ENCODE results near the gene GATB.
"Not testable (repeated sequence)": the region's sequence is repeated elsewhere in the genome, so short reads cannot be mapped to it uniquely, and the experiment has no call there.

The GATB gene

GRCh38 chr4:151784706-151785105, 23.9 kb upstream of the GATB start:
- DNase-seq (ENCODE audit: low read depth): no peak

- DNase-seq (ENCODE audit: low read depth): no peak
Observed at GRCh38 chr4:151783867-151784266, 23.1 kb upstream of the GATB start.

- DNase-seq (ENCODE audit: low read depth): no peak
Observed at GRCh38 chr4:151782296-151782695, 21.5 kb upstream of the GATB start.

- no peak for DNase-seq (ENCODE audit: low read depth)
Observed at GRCh38 chr4:151781026-151781425, 20.2 kb upstream of the GATB start.

- no peak for DNase-seq (ENCODE audit: low read depth)
Observed at GRCh38 chr4:151777471-151777870, 16.7 kb upstream of the GATB start.

DNA sequence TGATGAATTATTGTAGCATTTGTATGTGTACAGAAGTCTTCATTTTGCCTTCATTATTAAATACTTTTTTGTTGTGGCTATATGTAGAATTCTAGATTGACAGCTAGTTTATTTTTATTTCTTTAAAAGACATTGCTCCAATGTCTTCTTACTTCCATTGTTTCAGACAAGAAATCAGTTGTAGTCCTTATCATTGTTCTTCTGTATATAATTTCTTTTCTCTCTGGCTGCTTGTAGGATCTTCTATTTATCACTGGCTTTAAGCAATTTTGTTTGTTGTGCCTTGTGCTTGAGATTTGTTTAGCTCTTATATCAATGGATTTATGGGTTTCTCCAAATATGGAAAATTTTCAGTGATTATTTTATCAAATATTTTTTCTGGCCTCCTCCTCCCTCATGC, 13.5 kb upstream of the GATB start:
- DNase-seq (ENCODE audit: low read depth): no peak

DNA sequence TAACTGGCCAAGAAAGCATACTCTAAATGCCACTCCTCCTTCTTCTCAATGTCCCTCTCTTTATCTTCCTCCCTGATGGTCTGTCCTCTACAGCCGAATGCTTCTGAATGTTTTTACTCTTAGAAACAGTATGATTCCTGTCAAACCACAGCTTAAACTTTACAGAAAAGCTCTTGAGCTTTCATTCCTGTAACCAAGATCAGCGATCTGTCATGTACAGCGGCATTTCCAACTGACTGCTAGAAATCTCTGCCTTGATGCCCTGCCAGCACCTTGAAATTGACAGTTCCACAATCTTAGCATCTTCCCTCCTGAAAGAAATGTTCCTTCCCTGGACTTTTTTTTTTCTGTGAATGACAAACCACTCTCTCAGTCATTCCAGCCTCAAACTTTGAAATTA, 11.5 kb upstream of the GATB start:
- DNase-seq (ENCODE audit: low read depth): no peak

GRCh38 chr4:151771664-151772063, 10.9 kb upstream of the GATB start:
- DNase-seq (ENCODE audit: low read depth): no peak

GRCh38 chr4:151770154-151770553, 9.3 kb upstream of the GATB start:
- no peak for DNase-seq (ENCODE audit: low read depth)

DNA sequence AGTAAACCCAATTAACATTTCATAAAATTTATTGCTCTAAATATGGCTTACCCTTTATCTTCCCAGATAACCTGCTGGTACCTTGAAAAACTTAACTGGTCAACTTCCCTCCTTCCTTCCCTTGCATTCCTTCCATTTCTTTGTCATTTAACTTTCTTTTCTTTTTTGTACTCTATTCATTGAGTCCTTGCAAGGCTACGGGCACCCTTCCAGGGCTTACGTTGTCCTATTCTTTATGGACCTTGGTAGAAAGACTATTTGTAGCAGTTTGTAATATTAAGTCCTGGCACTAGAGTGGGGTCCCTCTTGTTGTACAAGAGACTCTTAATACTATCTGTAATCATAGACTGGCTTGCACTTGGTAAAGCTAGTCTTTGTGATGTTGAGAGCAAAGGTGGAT, 8.0 kb upstream of the GATB start:
- no peak for DNase-seq (ENCODE audit: low read depth)

GRCh38 chr4:151766691-151767090, 5.9 kb upstream of the GATB start:
- DNase-seq (ENCODE audit: low read depth): no peak

DNA sequence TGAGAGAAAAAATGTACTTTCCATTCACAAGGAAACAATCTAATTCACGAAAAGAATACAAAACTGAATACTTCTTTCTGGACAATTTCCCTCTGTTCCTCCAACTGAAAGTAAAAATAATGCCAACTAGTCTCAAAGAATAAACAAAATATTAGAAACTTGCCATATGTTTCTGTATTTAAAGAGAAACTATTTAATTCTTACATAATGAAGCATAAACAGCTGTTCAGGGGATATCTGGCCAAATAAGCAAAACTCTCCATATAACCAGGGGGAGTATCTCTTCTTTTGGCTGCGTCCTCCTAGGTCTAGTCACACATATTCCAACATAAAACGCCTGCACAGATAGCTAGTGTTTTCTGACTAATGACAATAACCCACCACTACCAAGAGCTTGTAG, 805 bp downstream of the GATB start:
- DNase-seq (ENCODE audit: low read depth): no peak

DNA sequence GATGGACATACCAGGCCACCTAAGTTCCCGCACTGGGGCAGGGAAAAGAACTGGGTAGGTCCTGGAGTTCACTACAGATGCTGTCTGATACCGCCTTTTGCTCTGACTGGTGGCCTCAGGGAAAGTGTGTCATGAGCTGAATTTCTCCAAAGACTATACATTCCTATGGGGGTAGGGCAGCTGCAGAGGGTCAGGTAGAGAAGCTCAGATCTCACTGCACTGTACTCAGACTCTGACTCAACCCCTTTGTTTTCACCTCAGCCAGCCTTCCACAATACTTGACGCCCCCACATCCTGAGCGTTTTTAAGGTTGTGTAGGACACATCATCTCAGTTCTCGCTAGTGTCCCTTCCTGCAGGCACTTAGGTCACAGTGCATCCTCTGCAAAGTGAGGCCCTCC, 7.8 kb downstream of the GATB start:
- DNase-seq (ENCODE audit: low read depth): no peak

GRCh38 chr4:151750156-151750555, 10.7 kb downstream of the GATB start:
- no peak for DNase-seq (ENCODE audit: low read depth)

DNA sequence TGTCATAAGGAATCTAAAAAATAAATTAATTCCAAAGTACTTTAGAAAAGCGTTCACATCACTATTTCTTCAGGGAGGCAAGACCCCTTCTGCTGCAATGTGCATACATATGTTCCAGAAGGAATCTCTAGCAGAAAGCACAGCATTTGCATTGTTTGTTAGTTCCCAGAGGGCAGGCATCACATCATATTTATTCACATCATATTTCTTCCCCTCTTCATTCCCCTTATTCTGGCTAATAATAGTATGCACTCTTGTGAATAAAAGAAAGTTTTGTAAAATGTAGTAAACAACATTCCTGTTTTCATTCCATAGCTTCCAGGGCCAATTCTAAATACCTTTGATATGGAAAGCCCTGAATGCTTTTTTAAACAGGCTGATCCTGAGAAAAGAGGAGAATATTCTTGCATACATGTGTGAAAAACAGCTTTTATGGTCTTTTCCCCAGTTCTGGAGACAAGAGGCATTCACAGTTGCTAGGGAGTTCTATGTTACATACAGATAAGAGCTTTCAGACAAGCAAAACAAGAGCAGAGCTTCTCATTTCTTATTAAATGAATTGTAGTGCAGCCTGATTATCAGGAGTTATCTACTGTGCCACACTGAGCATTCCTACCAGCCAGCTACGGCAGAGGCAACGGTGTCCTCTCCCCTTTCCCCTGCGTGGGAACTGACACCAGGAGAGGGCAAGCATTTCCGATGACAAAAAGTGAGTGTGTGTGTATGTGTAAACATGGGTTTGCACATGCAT, 15.2 kb downstream of the GATB start:
- no peak for DNase-seq (ENCODE audit: low read depth)

DNA sequence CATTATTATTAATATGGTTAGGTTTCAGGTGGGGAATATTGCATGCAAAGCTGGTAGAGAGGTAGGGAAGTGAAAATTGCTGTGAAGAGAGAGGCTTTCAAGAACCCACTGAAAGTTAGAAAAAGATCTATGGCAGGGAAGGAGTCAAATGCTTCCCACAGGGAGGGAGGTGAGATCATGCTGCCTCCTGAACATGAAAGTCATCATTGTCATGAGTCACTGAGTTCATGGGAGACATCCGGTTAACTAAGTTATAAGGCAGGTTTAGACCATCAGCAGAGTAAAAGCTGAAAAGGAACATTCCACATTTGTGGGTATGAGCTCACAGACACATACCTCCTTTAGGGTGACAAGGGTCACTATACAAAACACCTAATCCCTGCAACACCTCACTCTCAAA, 16.2 kb downstream of the GATB start:
- DNase-seq (ENCODE audit: low read depth): no peak

DNA sequence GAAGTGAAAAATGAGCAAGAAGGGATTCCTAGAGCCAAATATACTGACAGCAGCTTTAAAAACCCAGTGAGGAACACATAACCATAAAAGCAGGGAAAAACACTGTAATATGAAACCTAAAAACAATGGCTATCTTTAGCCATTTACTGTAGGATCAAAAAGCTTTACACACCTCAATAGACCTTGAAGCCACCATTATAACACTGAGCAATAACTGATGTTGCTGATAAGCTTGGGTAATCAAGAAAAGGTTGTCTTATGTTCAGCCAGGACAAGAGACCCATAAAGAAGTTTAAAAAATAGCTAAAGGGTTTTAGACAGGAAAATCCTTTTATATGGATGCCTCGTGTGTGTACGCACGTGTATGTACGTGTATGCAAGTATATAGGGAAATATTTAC, 16.9 kb downstream of the GATB start:
- DNase-seq (ENCODE audit: low read depth): no peak

DNA sequence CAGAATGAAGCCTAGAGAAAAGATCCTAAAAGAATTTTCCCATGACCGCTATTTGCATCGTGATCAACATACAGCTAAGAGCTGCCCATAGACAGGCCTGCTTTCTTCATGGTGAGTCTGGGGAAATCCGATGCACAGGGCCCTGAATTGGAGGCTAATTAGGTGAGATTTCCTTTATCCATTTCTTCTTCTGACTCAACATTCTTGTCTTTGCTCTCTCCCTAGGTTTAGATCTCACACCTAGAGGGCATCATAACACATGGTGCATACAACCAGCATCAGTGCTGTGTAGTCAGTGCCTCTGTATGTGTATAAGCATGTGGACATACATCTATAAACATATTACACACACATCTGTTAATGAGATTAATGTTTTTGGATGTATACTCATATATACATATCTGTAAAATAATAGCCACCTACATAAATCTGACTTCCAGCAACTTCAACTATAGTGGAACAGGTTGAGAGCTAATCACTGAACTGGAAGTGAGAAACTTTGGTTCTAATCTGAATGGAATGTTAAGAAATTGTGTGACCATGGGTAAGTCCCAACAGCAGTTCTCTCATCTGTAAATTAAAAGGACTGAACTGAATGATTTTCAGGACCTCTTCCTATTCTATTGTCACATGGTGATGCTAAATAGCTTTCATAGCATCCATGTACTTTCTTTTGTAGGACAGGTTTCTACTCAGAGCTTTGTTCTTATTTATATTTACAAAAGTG, 17.5 kb downstream of the GATB start:
- DNase-seq (ENCODE audit: low read depth): no peak

DNA sequence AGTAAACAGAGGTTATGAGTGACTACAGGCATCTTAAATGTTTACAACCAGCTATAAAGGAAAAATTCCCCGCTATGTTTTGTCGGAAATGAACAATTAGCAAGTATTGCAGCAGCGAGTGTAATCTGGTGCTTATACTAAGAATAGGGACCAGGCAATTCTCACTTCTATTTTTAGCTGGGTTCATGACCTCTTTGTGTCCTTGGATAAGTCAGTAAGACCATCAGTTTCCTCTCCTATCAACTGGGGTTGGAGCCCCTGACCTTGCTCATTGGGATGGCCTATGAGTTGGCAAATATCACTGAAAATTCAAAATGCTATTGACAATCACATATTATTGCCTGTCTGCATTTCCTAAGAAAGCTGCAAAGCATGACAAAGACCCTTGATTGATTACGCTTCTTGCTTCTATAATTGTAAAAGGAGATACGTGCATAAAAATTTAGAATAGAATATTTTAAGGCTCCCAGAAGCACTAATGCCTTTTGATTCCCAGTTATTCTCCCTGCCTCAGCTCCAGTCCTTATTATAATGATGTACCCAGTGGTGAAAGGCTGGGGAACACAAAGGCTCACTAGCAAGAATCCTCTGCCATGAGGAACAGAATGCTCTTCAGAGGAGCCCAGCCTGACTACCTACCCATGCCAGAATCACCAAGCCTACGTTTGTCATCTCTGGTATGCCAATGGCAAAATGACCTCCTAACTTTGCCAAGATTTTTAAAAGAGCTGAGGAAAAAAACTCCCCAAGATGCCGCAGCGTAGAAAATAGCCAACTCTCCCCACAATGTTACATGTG, 21.9 kb downstream of the GATB start:
- no peak for DNase-seq (ENCODE audit: low read depth)

DNA sequence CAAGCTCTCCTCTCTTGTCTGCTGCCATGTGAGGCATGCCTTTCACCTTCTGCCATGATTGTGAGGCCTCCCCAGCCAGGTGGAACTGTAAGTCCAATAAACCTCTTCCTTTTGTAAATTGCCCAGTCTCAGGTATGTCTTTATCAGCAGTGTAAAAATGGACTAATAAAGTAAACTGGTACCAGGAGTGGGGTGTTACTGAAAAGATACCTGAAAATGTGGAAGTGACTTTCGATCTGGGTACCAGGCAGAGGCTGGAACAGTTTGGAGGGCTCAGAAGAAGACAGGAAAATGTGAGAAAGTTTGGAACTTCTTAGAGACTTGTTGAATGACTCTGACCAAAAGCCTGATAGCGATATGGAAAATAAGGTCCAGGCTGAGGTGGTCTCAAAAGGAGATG, 24.0 kb downstream of the GATB start:
- not testable (repeated sequence) for DNase-seq (ENCODE audit: low read depth)

DNA sequence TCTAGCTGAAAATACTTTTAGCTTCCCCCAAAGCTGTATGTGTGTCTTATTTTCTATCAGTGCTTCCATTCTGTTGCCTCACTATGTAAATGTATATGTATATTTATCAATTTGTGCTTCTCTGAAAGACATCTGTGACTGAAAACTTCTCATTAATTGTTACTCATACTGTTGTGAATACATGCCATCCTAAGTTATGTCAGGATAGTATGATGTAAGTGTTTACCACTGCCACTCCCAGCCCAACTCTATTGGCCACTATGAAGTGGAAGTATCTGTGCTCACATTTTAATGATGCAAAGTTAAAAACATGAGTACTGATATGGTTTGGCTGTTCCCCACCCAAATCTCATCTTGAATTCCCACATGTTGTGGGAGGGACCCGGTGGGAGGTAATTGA, 24.4 kb downstream of the GATB start:
- no peak for DNase-seq (ENCODE audit: low read depth)

- not testable (repeated sequence) for DNase-seq (ENCODE audit: low read depth)
Observed at GRCh38 chr4:151731670-151732069, 29.1 kb downstream of the GATB start.

All from stimulated activated CD8-positive, alpha-beta memory T cell treated with anti-CD3 and anti-CD28 coated beads, Interleukin-4, amount 100 ng/mL, for 24 hours (primary cell).